ENCODE results near the gene EPB41L4A.

GRCh38 chr5:112257976-112258375 is 161.1 kb downstream of the EPB41L4A start:
- TF ChIP-seq CTCF (conservative IDR thresholded peaks at IDR 0.05; ENCODE audit: low read length) (no peak), EZH2phosphoT487 (IDR thresholded peaks at IDR 0.05; ENCODE audit: borderline replicate concordance) (no peak)
